Stomach (tissue), 9 donors: ENCODE data around the gene TASOR. TPM values are rescaled to one million over a fixed set of nuclear protein-coding genes. Genes with fewer than 3 reads are reported as not detected.
A peak's percentile ranks its signal among the peaks of the same experiment; 100 is the strongest.

Experiments
- DNase-seq, 2 donors: peaks; one replicate each; pipeline versions ENCODE4 v3.0.0 to v3.0.0-alpha.2; 2013 to 2019
- H3K27ac ChIP-seq, 5 donors: fragments of 200-600 bp in 4 of 5; sonication (generic) in 4 of 5; one replicate each; pipeline ENCODE4 v1.5.1; 2013 to 2019; ENCODE audit warnings: mild to moderate bottlenecking in 1 of 5, moderate library complexity in 1 of 5
- H3K27me3 ChIP-seq, 3 donors: fragments of 200-600 bp; sonication (generic); one replicate each; pipeline ENCODE4 v1.5.1; 2017 to 2019; ENCODE audit warnings: mixed run types in 1 of 3
- H3K36me3 ChIP-seq, 4 donors: fragments of 200-600 bp; sonication (generic); 1 replicate in 3 of 4; 2 replicates in 1 of 4; pipeline ENCODE4 v1.5.1; 2016 to 2019
- H3K4me1 ChIP-seq, 4 donors: fragments of 200-600 bp; sonication (generic); one replicate each; pipeline ENCODE4 v1.5.1; 2016 to 2019
- H3K4me3 ChIP-seq, 4 donors: fragments of 200-600 bp; sonication (generic) in 3 of 4; one replicate each; pipeline ENCODE4 v1.5.1; 2016 to 2019; ENCODE audit warnings: mild to moderate bottlenecking in 1 of 4
- H3K9me3 ChIP-seq, 4 donors: fragments of 200-600 bp; sonication (generic); one replicate each; pipeline ENCODE4 v1.5.1; 2016 to 2019
- EP300 ChIP-seq: sonication (generic); formaldehyde crosslinking; IDR thresholded peaks from one replicate; pipeline ENCODE4 v1.6.1; 2017; ENCODE audit warnings: antibody characterized with exemption
- POLR2A ChIP-seq, 4 donors: fragments of 450-650 bp; IDR thresholded peaks; one replicate each; pipeline ENCODE4 v1.6.1; 2016; ENCODE audit warnings: antibody characterized with exemption in 4 of 4, control low read depth in 2 of 4, mild to moderate bottlenecking in 1 of 4, moderate library complexity in 1 of 4
- POLR2AphosphoS5 ChIP-seq, 3 donors: sonication (generic); formaldehyde crosslinking; IDR thresholded peaks; one replicate each; pipeline ENCODE4 v1.6.1; 2016; ENCODE audit warnings: antibody characterized with exemption in 3 of 3
- WGBS, 5 donors: extraction: QIAGEN DNeasy Blood & Tissue Kit in 3 of 5; methylation state at CpG; one replicate each; pipeline versions ENCODE4 v1.1.5 to v1.1.7; 2013 to 2018; 5-methylcytosine and 5-hydroxymethylcytosine counted together
- intact Hi-C: fragments of 100-400 bp; cut with DNase I; formaldehyde crosslinking; loops from one replicate; pipeline ENCODE4 v1.15.1; 2023; ENCODE audit warnings: low total_unique reads
- polyA plus RNA-seq, 3 donors: library from polyadenylated mRNA; stranded (reverse); fragments of 200-250 nt; gene quantifications; one replicate each; pipeline ENCODE4 v1.2.3, GENCODE V29; 2013
- total RNA-seq, 5 donors: library from RNA; depleted of rRNA; stranded (reverse); fragments of >200 nt; gene quantifications; one replicate each; pipeline versions ENCODE4 v1.1.0 to v1.2.3, GENCODE V29; 2014 to 2016
- TF ChIP-seq, protein P1 (sequence below), 7 experiments: fragments of 450-650 bp in 4 of 7; fragments of 200-600 bp in 3 of 7; sonication (generic) in 3 of 7; IDR thresholded peaks; one replicate each; pipeline ENCODE4 v1.5.1; 2016 to 2019; ENCODE audit warnings: antibody characterized with exemption in 7 of 7, control low read depth in 2 of 7, mild to moderate bottlenecking in 1 of 7
- donor health status: healthy with polysubstance abuse.
- donor health status: Bipolar disorder and iron deficiency.
- donor health status: healthy.

TASOR gene
- total and polyA plus RNA-seq, 8 donors, result 13.0 to 223 (median 38.0) TPM

DNA sequence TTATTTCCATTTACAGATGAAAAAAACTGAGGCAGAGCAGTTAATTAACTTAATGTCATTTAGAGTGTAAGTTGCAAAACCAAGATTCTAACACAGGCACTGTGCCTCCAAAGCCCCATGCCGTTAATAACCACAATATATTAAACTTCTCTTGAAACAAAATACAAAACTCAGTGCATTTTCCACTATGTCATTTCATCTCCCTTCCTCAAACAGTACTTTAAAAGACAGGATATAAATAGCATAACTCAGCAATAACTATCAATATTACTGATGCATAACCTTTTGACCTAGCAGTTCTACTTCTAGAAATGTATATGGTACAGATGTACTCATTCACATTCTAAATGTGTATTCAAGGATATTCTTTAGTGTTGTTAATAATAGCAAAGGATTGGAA, 5.1 kb upstream of the TASOR start:
- TF ChIP-seq POLR2AphosphoS5 (IDR thresholded peaks at IDR 0.05) (no peak), POLR2A (IDR thresholded peaks at IDR 0.05) (no peak), EP300 (no peak)
- TF ChIP-seq, protein P1, sequence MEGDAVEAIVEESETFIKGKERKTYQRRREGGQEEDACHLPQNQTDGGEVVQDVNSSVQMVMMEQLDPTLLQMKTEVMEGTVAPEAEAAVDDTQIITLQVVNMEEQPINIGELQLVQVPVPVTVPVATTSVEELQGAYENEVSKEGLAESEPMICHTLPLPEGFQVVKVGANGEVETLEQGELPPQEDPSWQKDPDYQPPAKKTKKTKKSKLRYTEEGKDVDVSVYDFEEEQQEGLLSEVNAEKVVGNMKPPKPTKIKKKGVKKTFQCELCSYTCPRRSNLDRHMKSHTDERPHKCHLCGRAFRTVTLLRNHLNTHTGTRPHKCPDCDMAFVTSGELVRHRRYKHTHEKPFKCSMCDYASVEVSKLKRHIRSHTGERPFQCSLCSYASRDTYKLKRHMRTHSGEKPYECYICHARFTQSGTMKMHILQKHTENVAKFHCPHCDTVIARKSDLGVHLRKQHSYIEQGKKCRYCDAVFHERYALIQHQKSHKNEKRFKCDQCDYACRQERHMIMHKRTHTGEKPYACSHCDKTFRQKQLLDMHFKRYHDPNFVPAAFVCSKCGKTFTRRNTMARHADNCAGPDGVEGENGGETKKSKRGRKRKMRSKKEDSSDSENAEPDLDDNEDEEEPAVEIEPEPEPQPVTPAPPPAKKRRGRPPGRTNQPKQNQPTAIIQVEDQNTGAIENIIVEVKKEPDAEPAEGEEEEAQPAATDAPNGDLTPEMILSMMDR (IDR thresholded peaks at IDR 0.05), result no peak
- Histone ChIP-seq H3K36me3 (no peaks in the 10 kb centered on the region), H3K9me3 (no peaks in the 10 kb centered on the region), H3K27ac (no peak overlapping the region), H3K4me1 (peaks cover 0 to 10% (median 6%) of the 10 kb centered on the region in 4 donors), H3K4me3 (no peak overlapping the region), H3K27me3 (no peaks in the 10 kb centered on the region)
- intact Hi-C loops, result no loop called here
- DNase-seq, result no peak
- WGBS, 5 donors, result 74 to 91% (median 76%) methylated on average over 1 of the region's 1 CpG

GRCh38 chr3:56684029-56684428, 964 bp upstream of the TASOR start:
- peaks cover 26 to 38% (median 29%) of the 10 kb centered on the region in 4 donors for H3K4me1 ChIP-seq

DNA sequence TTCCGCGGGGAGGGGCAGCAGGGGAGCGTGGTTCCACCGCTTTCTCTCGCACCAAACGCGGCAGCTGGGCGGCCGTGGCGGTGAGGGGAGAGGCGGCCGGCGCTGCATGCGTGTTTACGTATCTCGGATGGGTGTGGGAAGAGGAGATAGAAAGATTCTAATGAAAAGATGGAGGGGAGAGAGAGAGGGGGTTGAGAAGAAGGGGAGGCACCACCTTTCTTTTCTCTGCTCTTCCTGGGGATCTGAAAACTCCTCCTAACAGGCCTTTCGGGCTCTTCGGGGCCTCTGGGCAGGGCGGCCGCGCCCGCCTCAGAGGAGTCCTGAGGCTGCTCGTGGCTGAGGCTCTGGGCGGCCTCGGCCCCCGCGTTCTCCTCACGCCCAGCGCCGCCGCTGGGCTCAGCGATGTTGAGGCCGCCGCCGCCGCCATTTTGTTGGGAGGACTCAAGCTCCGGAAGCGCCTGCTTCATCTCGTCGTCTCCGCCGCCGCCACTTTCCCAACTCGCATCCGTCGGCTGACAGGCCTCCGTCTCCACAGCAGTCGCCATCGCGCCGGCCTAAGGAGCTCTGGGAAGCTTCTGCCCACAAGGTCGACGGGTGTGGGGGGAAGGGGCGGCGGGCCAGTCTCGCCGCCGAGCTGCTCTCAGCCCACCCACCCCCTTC, 473 bp downstream of the TASOR start:
- Histone ChIP-seq H3K36me3 (no peaks in the 10 kb centered on the region), H3K9me3 (no peaks in the 10 kb centered on the region), H3K27ac (peak overlapping the region; percentile 94 to 100 (median 98)), H3K4me3 (peak overlapping the region; percentile 65 to 96 (median 74)), H3K4me1 (peaks cover 26 to 50% (median 35%) of the 10 kb centered on the region in 4 donors), H3K27me3 (no peaks in the 10 kb centered on the region)
- peak; percentile 74 to 91 for DNase-seq
- intact Hi-C loops, result no loop called here
- TF ChIP-seq POLR2AphosphoS5 (IDR thresholded peaks at IDR 0.05), result peak; percentile 6 to 83 (median 68)
- no peak for TF ChIP-seq EP300
- WGBS, 5 donors, result 0 to 1% (median 0%) methylated on average over 44 to 58 of the region's 58 CpGs

More at GRCh38 chr3:56684029-56684428, 964 bp upstream of the TASOR start:
- no peak overlapping the region for H3K27ac ChIP-seq
- peak overlapping the region in 1 of 4 donors; percentile 83 for H3K4me3 ChIP-seq
- H3K9me3 ChIP-seq, result no peaks in the 10 kb centered on the region
- WGBS, 5 donors, result 54 to 90% (median 70%) methylated on average over 13 of the region's 13 CpGs
- no peaks in the 10 kb centered on the region for H3K27me3 ChIP-seq
- no peak for TF ChIP-seq POLR2AphosphoS5 (IDR thresholded peaks at IDR 0.05)
- TF ChIP-seq, protein P1 (IDR thresholded peaks at IDR 0.05), result no peak
- no peak for TF ChIP-seq POLR2A (IDR thresholded peaks at IDR 0.05)
- TF ChIP-seq EP300, result no peak
- H3K36me3 ChIP-seq, result no peaks in the 10 kb centered on the region
- DNase-seq, result no peak
- intact Hi-C loops, result no loop called here

DNA sequence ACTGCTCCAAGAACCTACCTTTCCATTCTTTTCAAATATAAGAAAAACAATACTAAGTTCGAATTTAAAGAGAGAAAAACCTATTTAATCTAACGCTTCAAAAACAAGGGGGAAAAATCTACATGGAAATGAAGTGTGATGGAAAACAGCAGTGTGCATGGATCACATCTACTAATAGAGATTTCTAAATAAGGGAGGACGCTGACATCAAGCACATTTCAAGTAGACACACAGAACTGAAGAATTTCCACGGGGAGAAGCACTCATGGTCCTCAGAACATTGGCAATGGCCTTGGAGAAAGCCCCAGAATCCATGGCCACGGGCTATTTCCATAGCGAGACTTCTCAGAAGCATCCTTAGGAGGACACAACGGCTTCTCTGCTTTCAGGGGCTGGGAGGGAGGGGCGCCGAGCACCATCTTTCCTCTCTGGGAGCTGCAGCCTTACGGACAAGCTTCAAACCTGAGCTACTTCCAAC, 1.0 kb downstream of the TASOR start:
- TF ChIP-seq, protein P1 (IDR thresholded peaks at IDR 0.05), result peak in 1 of 7 experiments; percentile 9
- no peak for TF ChIP-seq EP300
- WGBS, 5 donors, result 10 to 25% (median 15%) methylated on average over 7 to 10 of the region's 10 CpGs
- no peaks in the 10 kb centered on the region for H3K27me3 ChIP-seq
- H3K4me1 ChIP-seq, result peaks cover 26 to 55% (median 35%) of the 10 kb centered on the region in 4 donors
- intact Hi-C loops, result no loop called here
- H3K27ac ChIP-seq, result peak overlapping the region; percentile 94 to 100 (median 98)
- no peaks in the 10 kb centered on the region for H3K9me3 ChIP-seq
- peak overlapping the region; percentile 65 to 96 (median 74) for H3K4me3 ChIP-seq
- no peaks in the 10 kb centered on the region for H3K36me3 ChIP-seq
- DNase-seq, result no peak

- Histone ChIP-seq H3K9me3 (no peaks in the 10 kb centered on the region), H3K4me3 (no peak overlapping the region), H3K27ac (no peak overlapping the region), H3K27me3 (no peaks in the 10 kb centered on the region), H3K36me3 (no peaks in the 10 kb centered on the region), H3K4me1 (peaks cover 26 to 55% (median 35%) of the 10 kb centered on the region in 4 donors)
- TF ChIP-seq POLR2AphosphoS5 (IDR thresholded peaks at IDR 0.05), result no peak
- TF ChIP-seq POLR2A (IDR thresholded peaks at IDR 0.05), result no peak
- no peak for TF ChIP-seq EP300
- TF ChIP-seq, protein P1 (IDR thresholded peaks at IDR 0.05), result no peak
- DNase-seq, result no peak
- intact Hi-C loops, result no loop called here
These were observed 2.9 kb downstream of the TASOR start for GRCh38 chr3:56680054-56680580.
